ENCODE results near the gene SLC6A12.
"Not testable (repeated sequence)": the region's sequence is repeated elsewhere in the genome, so short reads cannot be mapped to it uniquely, and the experiment has no call there.

The SLC6A12 gene

GRCh38 chr12:198705-199104, 15.3 kb downstream of the SLC6A12 start:
- DNase-seq (ENCODE audit: low read depth in 2 of 2, low spot score in 1 of 2), result no peak

- no peak for DNase-seq (ENCODE audit: low read depth in 2 of 2, low spot score in 1 of 2)
Measured at GRCh38 chr12:197911-198695, 15.9 kb downstream of the SLC6A12 start.

GRCh38 chr12:197347-197746, 16.6 kb downstream of the SLC6A12 start:
- DNase-seq (ENCODE audit: low read depth in 2 of 2, low spot score in 1 of 2), result no peak

GRCh38 chr12:196436-196835, 17.5 kb downstream of the SLC6A12 start:
- no peak for DNase-seq (ENCODE audit: low read depth in 2 of 2, low spot score in 1 of 2)

- DNase-seq (ENCODE audit: low read depth in 2 of 2, low spot score in 1 of 2), result no peak
Measured at GRCh38 chr12:195951-196350, 18.0 kb downstream of the SLC6A12 start.

GRCh38 chr12:195156-195555, 18.8 kb downstream of the SLC6A12 start:
- no peak for DNase-seq (ENCODE audit: low read depth in 2 of 2, low spot score in 1 of 2)

GRCh38 chr12:194276-194675, 19.7 kb downstream of the SLC6A12 start:
- DNase-seq (ENCODE audit: low read depth in 2 of 2, low spot score in 1 of 2), result no peak

- DNase-seq (ENCODE audit: low read depth in 2 of 2, low spot score in 1 of 2), result no peak
Measured at GRCh38 chr12:193261-193660, 20.7 kb downstream of the SLC6A12 start.

- DNase-seq (ENCODE audit: low read depth in 2 of 2, low spot score in 1 of 2), result no peak
Measured at GRCh38 chr12:191541-191940, 22.4 kb downstream of the SLC6A12 start.

- no peak for DNase-seq (ENCODE audit: low read depth in 2 of 2, low spot score in 1 of 2)
Measured at GRCh38 chr12:190881-191280, 23.1 kb downstream of the SLC6A12 start.

- DNase-seq (ENCODE audit: low read depth in 2 of 2, low spot score in 1 of 2), result no peak
Measured at GRCh38 chr12:189622-189962, 24.4 kb downstream of the SLC6A12 start.

- DNase-seq (ENCODE audit: low read depth in 2 of 2, low spot score in 1 of 2), result no peak
Measured at GRCh38 chr12:188910-189621, 24.9 kb downstream of the SLC6A12 start.

GRCh38 chr12:187986-188909, 25.7 kb downstream of the SLC6A12 start:
- not testable (repeated sequence) for DNase-seq (ENCODE audit: low read depth in 2 of 2, low spot score in 1 of 2)

GRCh38 chr12:186006-186625, 27.8 kb downstream of the SLC6A12 start:
- DNase-seq (ENCODE audit: low read depth in 2 of 2, low spot score in 1 of 2), result no peak

GRCh38 chr12:185576-185955, 28.4 kb downstream of the SLC6A12 start:
- DNase-seq (ENCODE audit: low read depth in 2 of 2, low spot score in 1 of 2), result no peak

GRCh38 chr12:184811-185575, 29.0 kb downstream of the SLC6A12 start:
- DNase-seq (ENCODE audit: low read depth in 2 of 2, low spot score in 1 of 2), result no peak

- no peak for DNase-seq (ENCODE audit: low read depth in 2 of 2, low spot score in 1 of 2)
Measured at GRCh38 chr12:182381-182892, 31.5 kb downstream of the SLC6A12 start.

GRCh38 chr12:181921-182320, 32.0 kb downstream of the SLC6A12 start:
- no peak for DNase-seq (ENCODE audit: low read depth in 2 of 2, low spot score in 1 of 2)

- no peak for DNase-seq (ENCODE audit: low read depth in 2 of 2, low spot score in 1 of 2)
Measured at GRCh38 chr12:180445-180844, 33.5 kb downstream of the SLC6A12 start.

GRCh38 chr12:179885-180284, 34.1 kb downstream of the SLC6A12 start:
- DNase-seq (ENCODE audit: low read depth in 2 of 2, low spot score in 1 of 2), result no peak

All from stimulated activated CD8-positive, alpha-beta memory T cell treated with anti-CD3 and anti-CD28 coated beads, Interleukin-4, amount 100 ng/mL, for 4 hours (primary cell).